Gastrocnemius medialis (tissue), 4 donors: ENCODE results near the gene SMG6.
"Not testable (repeated sequence)": the region's sequence is repeated elsewhere in the genome, so short reads cannot be mapped to it uniquely, and the experiment has no call there.

Source experiments
- CTCF ChIP-seq, 5 experiments: fragments of 450-650 bp in 3 of 5; fragments of 200-600 bp in 2 of 5; sonication (generic) in 2 of 5; IDR thresholded peaks in 4 of 5; conservative IDR thresholded peaks in 1 of 5; 1 replicate in 4 of 5; 2 replicates in 1 of 5; pipeline ENCODE4 v1.5.1; 2016 to 2019; ENCODE audit warnings: antibody characterized with exemption in 5 of 5, mild to moderate bottlenecking in 3 of 5, moderate library complexity in 3 of 5
- POLR2A ChIP-seq, 2 donors: fragments of 450-650 bp; IDR thresholded peaks; one replicate each; pipeline ENCODE4 v1.6.1; 2017; ENCODE audit warnings: antibody characterized with exemption in 2 of 2, mild to moderate bottlenecking in 2 of 2, moderate library complexity in 2 of 2

DNA sequence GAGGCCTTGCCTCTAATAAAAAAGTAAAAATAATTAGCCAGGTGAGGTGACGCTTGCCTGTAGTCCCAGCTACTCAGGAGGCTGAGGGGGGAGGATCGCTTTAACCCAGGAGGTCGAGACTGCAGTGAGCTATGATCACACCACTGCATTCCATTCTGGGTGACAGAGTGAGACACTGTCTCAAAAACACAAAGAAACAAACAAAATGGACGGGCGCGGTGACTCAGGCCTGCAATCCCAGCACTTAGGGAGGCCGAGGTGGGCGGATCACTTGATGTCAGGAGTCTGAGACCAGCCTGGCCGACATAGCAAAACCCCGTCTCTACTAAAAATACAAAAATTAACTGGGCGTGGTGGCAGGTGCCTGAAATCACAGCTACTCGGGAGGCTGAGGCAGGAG, 137.9 kb downstream of the SMG6 start:
- TF ChIP-seq POLR2A (IDR thresholded peaks at IDR 0.05); CTCF (IDR thresholded peaks at IDR 0.05 in 4 of 5, conservative IDR thresholded peaks at IDR 0.05 in 1 of 5): not testable (repeated sequence)
